Mesothelial cell of epicardium (in vitro differentiated cells): Measurements from ENCODE around the gene EIF6. TPM values are rescaled to one million over a fixed set of nuclear protein-coding genes. Genes with fewer than 3 reads are reported as not detected.
A peak's percentile ranks its signal among the peaks of the same experiment; 100 is the strongest.

ENCODE experiments used
- DNase-seq, 2 experiments: peaks; one replicate each; pipeline ENCODE4 v3.0.0; 2021; ENCODE audit warnings: low spot score in 2 of 2; ENCODE audit not compliant: unreplicated experiment in 2 of 2
- H3K27ac Mint-ChIP-seq: 2 replicates; pipeline ENCODE4 v1.8.0; 2021; ENCODE audit warnings: mixed read lengths
- H3K27me3 Mint-ChIP-seq: 2 replicates; pipeline ENCODE4 v1.8.0; 2021; ENCODE audit warnings: low read depth, mixed read lengths
- H3K36me3 Mint-ChIP-seq: 2 replicates; pipeline ENCODE4 v1.8.0; 2021; ENCODE audit warnings: mixed read lengths
- H3K4me1 Mint-ChIP-seq: 2 replicates; pipeline ENCODE4 v1.8.0; 2021; ENCODE audit warnings: mixed read lengths
- H3K4me3 Mint-ChIP-seq: 2 replicates; pipeline ENCODE4 v1.8.0; 2021; ENCODE audit warnings: mild to moderate bottlenecking, moderate library complexity, mixed read lengths
- H3K9me3 Mint-ChIP-seq: 2 replicates; pipeline ENCODE4 v1.8.0; 2021; ENCODE audit warnings: mixed read lengths
- CTCF ChIP-seq: fragments of 200-600 bp; sonication (generic); IDR thresholded peaks from one replicate; pipeline ENCODE4 v1.5.0; 2021; ENCODE audit warnings: antibody characterized with exemption; ENCODE audit not compliant: unreplicated experiment
- total RNA-seq: library from RNA; stranded (reverse); gene quantifications from 3 replicates; pipeline ENCODE4 v1.2.1, GENCODE V29; 2021

EIF6 gene
- total RNA-seq = 104 to 107 TPM (median 106 TPM) in 3 replicates

- Mint-ChIP-seq H3K4me3 (peak within 1 kb of the TSS; percentile 96), H3K27me3 (no peaks in the 10 kb centered on the region), H3K36me3 (peaks cover 14% of the 10 kb centered on the region)
Observed at GRCh38 chr20:35284267-35284991, at the start of gene EIF6. Gene EIF6 (minus strand): TSS chr20:35284772. CDS start chr20:35284487, 285 bp downstream.

GRCh38 chr20:35333606-35334005 lies 49.0 kb upstream of the EIF6 start:
- Mint-ChIP-seq H3K27ac (peak overlapping the region; percentile 39), H3K4me1 (no peaks in the 10 kb centered on the region), H3K27me3 (no peaks in the 10 kb centered on the region)

More at GRCh38 chr20:35284267-35284991, at the start of gene EIF6:
- TF ChIP-seq CTCF = no peak
- H3K4me1 Mint-ChIP-seq = peaks cover 23% of the 10 kb centered on the region
- H3K27ac Mint-ChIP-seq = peak within 1 kb of the TSS; percentile 95
- H3K9me3 Mint-ChIP-seq = no peaks in the 10 kb centered on the region
- DNase-seq = peak; percentile 53 to 79

GRCh38 chr20:35332540-35333200 lies 48.1 kb upstream of the EIF6 start:
- no peaks in the 10 kb centered on the region for H3K4me1 Mint-ChIP-seq
- no peak overlapping the region for H3K27ac Mint-ChIP-seq

More at GRCh38 chr20:35333606-35334005, 49.0 kb upstream of the EIF6 start:
- no peaks in the 10 kb centered on the region for H3K36me3 Mint-ChIP-seq
- H3K4me3 Mint-ChIP-seq = no peak overlapping the region
- no peak for TF ChIP-seq CTCF
- no peaks in the 10 kb centered on the region for H3K9me3 Mint-ChIP-seq
- DNase-seq = no peak

GRCh38 chr20:35329435-35330139 lies 45.0 kb upstream of the EIF6 start:
- Mint-ChIP-seq H3K36me3 (no peaks in the 10 kb centered on the region), H3K4me1 (peaks cover 7% of the 10 kb centered on the region), H3K27ac (no peak overlapping the region), H3K27me3 (no peaks in the 10 kb centered on the region), H3K9me3 (no peaks in the 10 kb centered on the region), H3K4me3 (no peak overlapping the region)
- DNase-seq = no peak
- TF ChIP-seq CTCF = no peak

More at GRCh38 chr20:35332540-35333200, 48.1 kb upstream of the EIF6 start:
- Mint-ChIP-seq H3K36me3 (no peaks in the 10 kb centered on the region), H3K4me3 (no peak overlapping the region), H3K9me3 (no peaks in the 10 kb centered on the region), H3K27me3 (no peaks in the 10 kb centered on the region)
- no peak for TF ChIP-seq CTCF
- no peak for DNase-seq

- no peak for DNase-seq
- H3K27ac Mint-ChIP-seq = no peak overlapping the region
- no peaks in the 10 kb centered on the region for H3K9me3 Mint-ChIP-seq
- no peaks in the 10 kb centered on the region for H3K27me3 Mint-ChIP-seq
- no peak for TF ChIP-seq CTCF
- H3K4me1 Mint-ChIP-seq = peaks cover 7% of the 10 kb centered on the region
- H3K36me3 Mint-ChIP-seq = no peaks in the 10 kb centered on the region
- no peak overlapping the region for H3K4me3 Mint-ChIP-seq
Observed at GRCh38 chr20:35328689-35329088, 44.1 kb upstream of the EIF6 start.
